DND-41 (cell line): Measurements from ENCODE around the gene CRCP.

ENCODE experiments used
- ATAC-seq: fragments of 200-7000 bp; cut with Tn5 transposase; 3 replicates; pipeline ENCODE4 v1.9.1; 2021; ENCODE audit warnings: low read depth; ENCODE audit not compliant: insufficient read depth
- DNase-seq: peaks from one replicate; pipeline ENCODE4 v3.0.0-alpha.2; 2020
- H2AFZ ChIP-seq: 2 replicates; pipeline ENCODE4 v1.6.0; 2012; ENCODE audit warnings: low read depth, low read length
- H3K27ac ChIP-seq: 2 replicates; pipeline ENCODE4 v1.5.1; 2012; ENCODE audit warnings: low read length, inconsistent platforms
- H3K27me3 ChIP-seq: fragments of 200-600 bp; sonication (generic); 2 replicates; pipeline ENCODE4 v1.6.0; 2012; ENCODE audit warnings: low read length, mild to moderate bottlenecking, inconsistent platforms; ENCODE audit not compliant: insufficient read depth, poor library complexity
- H3K36me3 ChIP-seq: 2 replicates; pipeline ENCODE4 v1.5.1; 2012; ENCODE audit warnings: low read length, inconsistent platforms; ENCODE audit not compliant: insufficient read depth
- H3K4me1 ChIP-seq: 2 replicates; pipeline ENCODE4 v1.5.1; 2012; ENCODE audit warnings: mild to moderate bottlenecking, low read length; ENCODE audit not compliant: insufficient read depth
- H3K4me2 ChIP-seq: 2 replicates; pipeline ENCODE4 v1.6.0; 2012; ENCODE audit warnings: mild to moderate bottlenecking, moderate library complexity, low read length, inconsistent platforms; ENCODE audit not compliant: insufficient read depth
- H3K4me3 ChIP-seq, 2 experiments: fragments of 200-600 bp in 1 of 2; shearing (Covaris generic) in 1 of 2; 2 replicates each; pipeline ENCODE4 v1.5.1; 2012 to 2016; ENCODE audit warnings: inconsistent platforms in 2 of 2, low read length in 2 of 2, mild to moderate bottlenecking in 2 of 2, low read depth in 1 of 2, moderate library complexity in 1 of 2
- H3K79me2 ChIP-seq: 2 replicates; pipeline ENCODE4 v1.6.0; 2012; ENCODE audit warnings: low read length, inconsistent platforms; ENCODE audit not compliant: insufficient read depth
- H3K9ac ChIP-seq: 2 replicates; pipeline ENCODE4 v1.6.0; 2012; ENCODE audit warnings: low read depth, mild to moderate bottlenecking, inconsistent platforms, low read length, moderate library complexity
- H3K9me3 ChIP-seq: 2 replicates; pipeline ENCODE4 v1.5.1; 2012; ENCODE audit warnings: low read length, moderate library complexity, mild to moderate bottlenecking, inconsistent platforms; ENCODE audit not compliant: insufficient read depth, severe bottlenecking
- H4K20me1 ChIP-seq: 2 replicates; pipeline ENCODE4 v1.6.0; 2012; ENCODE audit warnings: low read length; ENCODE audit not compliant: insufficient read depth
- EZH2 ChIP-seq: IDR thresholded peaks from 3 replicates; pipeline ENCODE4 v1.6.1; 2012; ENCODE audit warnings: borderline replicate concordance, low read depth, mild to moderate bottlenecking, moderate library complexity, low read length, inconsistent platforms; ENCODE audit not compliant: severe bottlenecking
- TF ChIP-seq, protein P1 (sequence below): IDR thresholded peaks from 2 replicates; pipeline ENCODE4 v1.5.1; 2012; ENCODE audit warnings: borderline replicate concordance, low read length, moderate library complexity, mild to moderate bottlenecking; ENCODE audit not compliant: poor library complexity, severe bottlenecking; ENCODE audit errors: extremely low read depth

The CRCP gene

DNA sequence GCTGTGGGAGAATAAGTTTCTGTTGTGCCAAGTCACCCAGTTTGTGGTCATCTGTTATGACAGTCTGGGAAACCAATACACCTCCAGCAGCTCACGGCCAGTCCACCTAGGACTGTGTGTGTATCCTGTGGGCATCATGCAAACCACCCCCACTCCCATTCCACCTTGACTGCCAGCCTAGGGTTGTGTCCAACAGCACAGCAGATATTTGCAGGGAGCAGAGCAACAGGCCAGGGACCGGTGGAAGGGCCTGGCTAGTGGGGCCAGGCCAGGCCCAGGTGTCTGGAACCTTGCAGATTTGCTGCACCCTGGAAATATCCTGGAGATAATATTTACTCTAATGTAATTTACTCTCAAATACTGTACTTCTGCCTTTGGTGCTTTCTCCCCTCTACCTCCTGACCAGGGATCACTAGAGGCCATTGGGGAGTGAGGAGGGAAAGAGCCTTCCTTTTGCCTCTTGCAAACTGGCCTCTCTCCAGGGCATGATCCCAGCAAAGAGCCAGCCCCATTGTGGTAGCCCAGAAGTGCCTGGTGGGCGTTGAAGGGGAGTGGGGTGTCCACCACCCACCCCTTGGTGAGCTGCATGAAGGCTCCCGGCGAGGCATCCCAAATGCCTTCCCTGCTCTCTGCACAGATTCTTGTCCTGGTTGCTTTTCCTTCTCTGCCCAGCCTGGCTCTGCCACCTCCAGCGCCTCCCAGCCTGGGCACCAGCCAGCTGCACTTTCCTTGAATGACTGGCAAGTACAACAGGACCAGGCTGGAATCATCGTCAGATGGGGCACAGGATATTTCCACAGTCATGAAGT is 75.3 kb downstream of the CRCP start:
- H3K4me3 ChIP-seq, result no peak overlapping the region

DNA sequence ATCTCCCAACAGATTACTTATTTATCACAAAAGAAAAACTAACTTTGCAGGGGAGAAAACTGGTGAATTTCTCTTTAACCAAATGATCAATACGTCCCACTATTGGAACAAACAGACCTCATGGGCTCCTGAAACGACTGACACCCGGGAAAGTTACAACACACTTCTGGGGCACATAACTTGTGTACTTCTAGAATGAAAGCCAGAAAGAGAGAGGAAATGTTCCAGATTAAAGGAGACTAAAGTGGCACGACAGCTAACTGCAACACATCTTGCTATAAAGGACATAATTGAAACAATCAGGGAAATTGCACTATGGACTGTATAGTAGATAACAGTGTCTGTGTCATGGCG is 75.8 kb downstream of the CRCP start:
- H2AFZ ChIP-seq, result no peak overlapping the region
- no peak for DNase-seq
- H3K9ac ChIP-seq, result no peak overlapping the region
- peaks cover 4% of the 10 kb centered on the region for H3K27me3 ChIP-seq
- no peak for TF ChIP-seq EZH2
- TF ChIP-seq, protein P1, sequence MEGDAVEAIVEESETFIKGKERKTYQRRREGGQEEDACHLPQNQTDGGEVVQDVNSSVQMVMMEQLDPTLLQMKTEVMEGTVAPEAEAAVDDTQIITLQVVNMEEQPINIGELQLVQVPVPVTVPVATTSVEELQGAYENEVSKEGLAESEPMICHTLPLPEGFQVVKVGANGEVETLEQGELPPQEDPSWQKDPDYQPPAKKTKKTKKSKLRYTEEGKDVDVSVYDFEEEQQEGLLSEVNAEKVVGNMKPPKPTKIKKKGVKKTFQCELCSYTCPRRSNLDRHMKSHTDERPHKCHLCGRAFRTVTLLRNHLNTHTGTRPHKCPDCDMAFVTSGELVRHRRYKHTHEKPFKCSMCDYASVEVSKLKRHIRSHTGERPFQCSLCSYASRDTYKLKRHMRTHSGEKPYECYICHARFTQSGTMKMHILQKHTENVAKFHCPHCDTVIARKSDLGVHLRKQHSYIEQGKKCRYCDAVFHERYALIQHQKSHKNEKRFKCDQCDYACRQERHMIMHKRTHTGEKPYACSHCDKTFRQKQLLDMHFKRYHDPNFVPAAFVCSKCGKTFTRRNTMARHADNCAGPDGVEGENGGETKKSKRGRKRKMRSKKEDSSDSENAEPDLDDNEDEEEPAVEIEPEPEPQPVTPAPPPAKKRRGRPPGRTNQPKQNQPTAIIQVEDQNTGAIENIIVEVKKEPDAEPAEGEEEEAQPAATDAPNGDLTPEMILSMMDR, result no peak
- no peaks in the 10 kb centered on the region for H3K79me2 ChIP-seq
- ATAC-seq, result no peak
- H3K4me1 ChIP-seq, result no peaks in the 10 kb centered on the region
- H3K27ac ChIP-seq, result no peak overlapping the region
- no peaks in the 10 kb centered on the region for H3K9me3 ChIP-seq
- H4K20me1 ChIP-seq, result no peaks in the 10 kb centered on the region
- no peak overlapping the region for H3K4me3 ChIP-seq
- no peak overlapping the region for H3K4me2 ChIP-seq
- no peaks in the 10 kb centered on the region for H3K36me3 ChIP-seq

More for the DNA sequence above, 75.3 kb downstream of the CRCP start:
- Histone ChIP-seq H3K27ac (no peak overlapping the region), H4K20me1 (no peaks in the 10 kb centered on the region), H3K36me3 (no peaks in the 10 kb centered on the region), H3K4me2 (no peak overlapping the region), H3K9me3 (no peaks in the 10 kb centered on the region), H3K79me2 (no peaks in the 10 kb centered on the region), H2AFZ (no peak overlapping the region), H3K9ac (no peak overlapping the region), H3K27me3 (peaks cover under 1% of the 10 kb centered on the region), H3K4me1 (no peaks in the 10 kb centered on the region)
- no peak for ATAC-seq
- TF ChIP-seq, protein P1, result no peak
- TF ChIP-seq EZH2, result no peak
- DNase-seq, result no peak

DNA sequence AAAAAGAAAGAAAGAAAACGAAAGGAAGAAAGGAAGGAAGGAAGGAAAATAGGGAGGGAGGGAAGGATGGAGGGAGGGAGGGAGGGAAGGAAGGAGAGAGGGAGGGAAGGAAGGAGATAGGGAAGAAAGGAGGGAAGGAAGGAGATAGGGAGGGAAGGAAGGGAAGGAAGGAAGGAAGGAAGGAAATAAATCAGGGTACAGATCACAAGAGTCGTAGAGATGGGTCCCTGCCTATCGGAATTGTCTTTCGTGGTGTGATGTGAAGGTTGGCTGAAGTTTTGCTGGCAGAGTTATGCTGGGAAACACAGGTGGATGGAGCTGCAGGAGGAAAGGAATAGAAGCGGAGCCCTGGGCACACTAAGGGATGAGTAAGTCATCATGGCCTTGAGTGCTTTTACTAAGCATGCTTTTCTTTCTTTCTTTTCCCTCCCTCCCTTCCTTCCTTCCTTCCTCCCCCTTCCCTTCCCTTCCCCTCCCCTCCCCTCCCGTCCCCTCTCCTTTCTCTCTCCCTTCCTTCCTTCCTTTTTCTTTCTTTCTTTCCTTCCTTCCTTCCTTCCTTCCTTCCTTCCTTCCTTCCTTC is 78.6 kb downstream of the CRCP start:
- no peaks in the 10 kb centered on the region for H3K9me3 ChIP-seq
- H3K9ac ChIP-seq, result no peak overlapping the region
- H3K36me3 ChIP-seq, result no peaks in the 10 kb centered on the region
- TF ChIP-seq EZH2, result no peak
- TF ChIP-seq, protein P1, result no peak
- peaks cover 11% of the 10 kb centered on the region for H3K27me3 ChIP-seq
- no peaks in the 10 kb centered on the region for H3K4me1 ChIP-seq
- no peaks in the 10 kb centered on the region for H3K79me2 ChIP-seq
- H3K4me2 ChIP-seq, result no peak overlapping the region
- no peaks in the 10 kb centered on the region for H4K20me1 ChIP-seq
- no peak for DNase-seq
- no peak for ATAC-seq
- no peak overlapping the region for H2AFZ ChIP-seq
- no peak overlapping the region for H3K4me3 ChIP-seq
- no peak overlapping the region for H3K27ac ChIP-seq
